BLaER1 treated with 17β-estradiol and CSF1 and Interleukin-3, amounts not matched to agents 10 nM and 100 nM (cell line): ENCODE measurements around the gene AK3.
"Not testable (repeated sequence)": the region's sequence is repeated elsewhere in the genome, so short reads cannot be mapped to it uniquely, and the experiment has no call there.

Experiments
- H3K27ac ChIP-seq, 11 experiments: shearing (Covaris generic); formaldehyde crosslinking; 2 replicates each; pipeline ENCODE4 v1.8.1; 2022
- H3K27me3 ChIP-seq, 11 experiments: shearing (Covaris generic); formaldehyde crosslinking; 2 replicates each; pipeline ENCODE4 v1.8.1; 2022
- H3K36me3 ChIP-seq, 11 experiments: shearing (Covaris generic); formaldehyde crosslinking; 2 replicates each; pipeline ENCODE4 v1.8.1; 2022
- H3K4me1 ChIP-seq, 10 experiments: shearing (Covaris generic); formaldehyde crosslinking; 2 replicates each; pipeline ENCODE4 v1.8.1; 2022
- H3K4me2 ChIP-seq, 11 experiments: shearing (Covaris generic); formaldehyde crosslinking; 2 replicates each; pipeline ENCODE4 v1.8.1; 2022
- H3K4me3 ChIP-seq, 10 experiments: shearing (Covaris generic); formaldehyde crosslinking; 2 replicates each; pipeline ENCODE4 v1.8.1; 2022
- H3K9ac ChIP-seq, 11 experiments: shearing (Covaris generic); formaldehyde crosslinking; 2 replicates each; pipeline ENCODE4 v1.8.1; 2022
- H3K9me3 ChIP-seq, 11 experiments: shearing (Covaris generic); formaldehyde crosslinking; replicated peaks in 1 of 11; 2 replicates each; pipeline ENCODE4 v1.8.1; 2022
- H4K20me1 ChIP-seq, 11 experiments: shearing (Covaris generic); formaldehyde crosslinking; 2 replicates each; pipeline ENCODE4 v1.8.1; 2022
- Cebpa-rat ChIP-seq, 11 experiments: shearing (Covaris generic); IDR thresholded peaks; 2 replicates each; pipeline ENCODE4 v1.8.1; 2022

Gene AK3

DNA sequence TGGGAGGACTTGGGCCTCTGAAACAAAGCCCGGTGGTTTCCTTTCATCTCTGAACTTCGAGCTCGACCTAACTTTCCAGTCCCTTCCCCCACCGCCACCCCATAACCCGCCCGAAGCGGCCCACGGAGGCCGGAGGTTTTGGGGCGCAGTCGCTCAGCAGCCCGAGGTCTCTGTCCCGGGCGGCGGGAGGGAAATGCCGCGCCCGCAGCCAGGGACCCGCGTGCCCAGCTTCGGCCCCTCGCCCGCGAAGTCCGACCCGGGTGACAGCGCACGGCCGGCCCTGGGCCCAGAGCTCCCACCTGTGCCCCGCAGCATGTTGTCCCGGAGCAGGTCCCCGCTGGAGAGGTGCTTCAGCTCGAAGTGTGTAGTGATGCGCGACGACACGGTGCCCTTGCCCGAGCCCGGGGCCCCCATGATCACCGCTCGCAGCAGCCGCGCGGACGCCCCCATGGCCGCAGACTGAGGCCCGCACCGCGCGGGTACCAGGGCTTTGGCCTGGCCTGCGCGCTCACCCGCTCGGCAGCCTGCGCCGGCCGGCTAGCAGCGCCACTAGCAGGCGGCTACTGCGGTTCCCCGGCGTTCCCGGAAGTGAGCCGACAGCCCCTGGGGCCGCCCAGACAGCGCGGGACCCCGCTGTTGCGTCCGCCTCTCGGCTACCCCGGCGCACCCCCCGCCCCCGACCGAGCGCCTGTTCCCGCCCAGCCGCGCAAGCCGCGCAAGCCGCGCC is at the start of gene AK3:
AK3 (minus strand) TSS at position 565 of the 727 bp plus-strand sequence; CDS start at position 450, 115 bp downstream.
- H3K4me3 ChIP-seq, result peak within 1 kb of the TSS; percentile 79 to 95 (median 90)
- peak within 1 kb of the TSS; percentile 75 to 94 (median 87) for H3K27ac ChIP-seq
- peaks cover 0 to 8% (median 0%) of the 10 kb centered on the region in 11 experiments; a peak in 3 of 22 replicates for H3K36me3 ChIP-seq
- no peaks in the 10 kb centered on the region for H3K27me3 ChIP-seq
- H3K9ac ChIP-seq, result peak within 1 kb of the TSS; percentile 88 to 97 (median 92)
- peak within 1 kb of the TSS; percentile 79 to 94 (median 90) for H3K4me2 ChIP-seq
- peaks cover 0 to 21% (median 3%) of the 10 kb centered on the region in 11 experiments; a peak in 9 of 22 replicates for H4K20me1 ChIP-seq
- no peak for TF ChIP-seq Cebpa-rat (IDR thresholded peaks at IDR 0.05)
- peaks cover 15 to 29% (median 23%) of the 10 kb centered on the region in 10 experiments for H3K4me1 ChIP-seq
- no peaks in the 10 kb centered on the region for H3K9me3 ChIP-seq

- Histone ChIP-seq H3K4me1 (peaks cover 3 to 7% (median 6%) of the 10 kb centered on the region in 10 experiments; a peak in 19 of 20 replicates), H3K9me3 (no peaks in the 10 kb centered on the region), H3K4me2 (no peak overlapping the region), H3K9ac (no peak overlapping the region), H3K36me3 (no peaks in the 10 kb centered on the region), H3K4me3 (no peak overlapping the region), H3K27ac (no peak overlapping the region), H4K20me1 (peaks cover 0 to 6% (median 4%) of the 10 kb centered on the region in 11 experiments; a peak in 14 of 22 replicates), H3K27me3 (no peaks in the 10 kb centered on the region)
- TF ChIP-seq Cebpa-rat (IDR thresholded peaks at IDR 0.05), result no peak
Observed at GRCh38 chr9:4788703-4789102, 47.7 kb upstream of the AK3 start.

DNA sequence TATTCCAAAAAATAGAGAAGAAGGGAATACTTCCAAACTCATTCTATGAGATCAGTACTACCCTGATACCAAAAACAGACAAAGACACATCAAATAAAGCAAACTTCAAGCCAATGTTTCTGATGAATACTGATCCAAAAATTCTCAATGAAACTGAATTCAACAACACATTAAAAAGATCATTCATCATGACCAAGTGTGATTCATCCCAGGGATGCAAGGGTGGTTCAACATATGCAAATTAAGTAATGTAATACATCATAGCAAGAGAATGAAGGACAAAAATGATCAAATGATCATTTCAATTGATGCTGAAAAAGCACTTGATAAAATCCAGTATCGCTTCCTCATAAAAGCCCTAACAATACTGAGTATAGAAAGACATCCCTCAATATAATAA is 46.9 kb upstream of the AK3 start:
- no peaks in the 10 kb centered on the region for H3K9me3 ChIP-seq
- H3K4me3 ChIP-seq, result no peak overlapping the region
- no peak overlapping the region for H3K27ac ChIP-seq
- H3K4me2 ChIP-seq, result no peak overlapping the region
- H3K4me1 ChIP-seq, result peaks cover 0 to 5% (median 5%) of the 10 kb centered on the region in 10 experiments; a peak in 10 of 20 replicates
- no peak overlapping the region for H3K9ac ChIP-seq
- no peak for TF ChIP-seq Cebpa-rat (IDR thresholded peaks at IDR 0.05)
- no peaks in the 10 kb centered on the region for H3K36me3 ChIP-seq
- H4K20me1 ChIP-seq, result no peaks in the 10 kb centered on the region
- no peaks in the 10 kb centered on the region for H3K27me3 ChIP-seq

- no peak overlapping the region for H3K9ac ChIP-seq
- H4K20me1 ChIP-seq, result no peaks in the 10 kb centered on the region
- H3K4me2 ChIP-seq, result no peak overlapping the region
- H3K27ac ChIP-seq, result no peak overlapping the region
- no peak for TF ChIP-seq Cebpa-rat (IDR thresholded peaks at IDR 0.05)
- H3K4me1 ChIP-seq, result no peaks in the 10 kb centered on the region
- H3K4me3 ChIP-seq, result no peak overlapping the region
- no peaks in the 10 kb centered on the region for H3K27me3 ChIP-seq
- no peaks in the 10 kb centered on the region for H3K36me3 ChIP-seq
- H3K9me3 ChIP-seq, result 0 out of 22 replicates have a peak, but pooled peaks cover 0 to 2% (median 0%) of the 10 kb centered on the region in 11 experiments
Observed at GRCh38 chr9:4786599-4786998, 45.6 kb upstream of the AK3 start.

DNA sequence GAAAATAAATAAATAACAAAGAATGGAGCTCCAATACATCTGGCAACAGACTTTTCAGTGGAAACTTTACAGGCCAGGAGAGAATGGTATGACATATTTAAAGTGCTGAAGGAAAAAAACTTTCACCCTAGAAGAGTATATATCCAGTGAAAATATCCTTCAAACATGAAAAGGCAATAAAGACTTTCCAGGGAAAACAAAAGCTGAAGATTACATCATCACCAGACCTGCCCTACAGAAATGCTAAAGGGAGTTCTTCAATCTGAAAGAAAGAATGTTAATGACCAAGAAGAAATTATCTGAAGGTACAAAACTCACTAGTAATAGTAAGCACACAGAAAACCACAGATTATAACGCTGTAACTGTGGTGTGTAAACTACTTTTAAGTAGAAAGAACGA is 43.4 kb upstream of the AK3 start:
- Histone ChIP-seq H3K27ac (no peak overlapping the region), H3K36me3 (no peaks in the 10 kb centered on the region), H3K4me2 (no peak overlapping the region), H3K4me3 (no peak overlapping the region), H4K20me1 (no peaks in the 10 kb centered on the region), H3K4me1 (no peaks in the 10 kb centered on the region), H3K9me3 (0 out of 22 replicates have a peak, but pooled peaks cover 0 to 6% (median 0%) of the 10 kb centered on the region in 11 experiments), H3K9ac (no peak overlapping the region), H3K27me3 (no peaks in the 10 kb centered on the region)
- TF ChIP-seq Cebpa-rat (IDR thresholded peaks at IDR 0.05), result no peak

DNA sequence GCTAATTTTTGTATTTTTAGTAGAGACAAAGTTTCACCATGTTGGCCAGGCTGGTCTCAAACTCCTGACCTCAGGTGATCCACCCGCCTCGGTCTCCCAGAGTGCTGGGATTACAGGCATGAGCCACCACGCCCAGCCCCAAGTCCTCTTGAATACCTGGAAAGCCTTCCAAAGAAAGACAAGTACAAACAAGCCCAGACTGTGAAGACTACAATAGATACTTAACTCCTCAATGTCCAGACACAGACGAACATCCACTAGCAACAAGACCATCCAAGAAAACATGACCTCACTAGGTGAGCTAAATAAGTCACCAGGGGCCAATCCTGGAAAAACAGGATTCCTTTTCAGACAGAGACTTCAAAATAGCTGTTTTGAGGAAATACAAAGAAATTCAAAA is 42.2 kb upstream of the AK3 start:
- not testable (repeated sequence) for H3K4me2 ChIP-seq, H3K27ac ChIP-seq, H3K9me3 ChIP-seq, H4K20me1 ChIP-seq, H3K9ac ChIP-seq, H3K4me1 ChIP-seq, H3K36me3 ChIP-seq, H3K27me3 ChIP-seq, H3K4me3 ChIP-seq

DNA sequence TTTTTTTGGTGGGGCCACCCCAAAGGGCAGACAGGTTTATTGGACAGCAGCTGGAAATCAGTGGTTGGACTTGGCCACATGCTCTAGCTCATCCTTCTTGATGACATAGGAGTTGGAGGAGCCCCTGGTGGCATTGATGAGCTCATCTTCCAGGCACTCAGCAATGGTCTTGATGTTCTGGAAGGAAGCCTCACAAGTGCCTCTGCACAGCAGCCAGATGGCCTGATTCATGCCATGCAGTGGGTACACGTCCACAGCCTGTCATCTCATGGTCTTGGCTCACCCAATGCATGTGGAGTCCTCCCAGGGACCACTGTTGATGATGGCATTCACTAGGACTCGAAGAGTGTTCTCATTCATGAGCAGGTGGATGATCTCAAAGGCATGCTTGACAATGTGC is 40.4 kb upstream of the AK3 start:
- no peak overlapping the region for H3K4me2 ChIP-seq
- H3K4me3 ChIP-seq, result no peak overlapping the region
- H3K36me3 ChIP-seq, result no peaks in the 10 kb centered on the region
- H3K9ac ChIP-seq, result no peak overlapping the region
- H3K4me1 ChIP-seq, result no peaks in the 10 kb centered on the region
- TF ChIP-seq Cebpa-rat (IDR thresholded peaks at IDR 0.05), result no peak
- H3K27me3 ChIP-seq, result no peaks in the 10 kb centered on the region
- no peaks in the 10 kb centered on the region for H4K20me1 ChIP-seq
- H3K27ac ChIP-seq, result no peak overlapping the region
- H3K9me3 ChIP-seq, result 0 out of 22 replicates have a peak, but pooled peaks cover 0 to 6% (median 0%) of the 10 kb centered on the region in 11 experiments

DNA sequence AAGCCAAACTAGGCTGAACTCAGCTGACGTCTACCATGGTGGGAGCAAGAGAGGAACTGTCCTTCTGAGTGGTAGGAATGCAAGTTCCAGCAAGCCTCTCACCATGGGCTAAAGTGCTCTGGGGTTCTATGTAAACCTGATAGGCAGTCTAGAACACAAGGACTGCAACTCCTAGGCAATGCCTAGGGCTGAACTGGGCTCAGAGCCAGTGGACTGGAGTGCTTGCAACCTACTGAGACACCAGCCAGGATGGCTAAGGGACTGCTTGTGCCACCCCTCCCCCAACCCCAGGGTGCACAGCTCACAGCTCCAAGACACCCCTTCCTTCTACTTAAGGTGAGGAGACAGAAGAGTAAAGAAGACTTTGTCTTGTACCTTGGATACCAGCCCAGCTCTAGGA is 39.6 kb upstream of the AK3 start:
- Histone ChIP-seq H3K4me3 (no peak overlapping the region), H3K4me1 (no peaks in the 10 kb centered on the region), H4K20me1 (no peaks in the 10 kb centered on the region), H3K4me2 (no peak overlapping the region), H3K27me3 (no peaks in the 10 kb centered on the region), H3K27ac (no peak overlapping the region), H3K9ac (no peak overlapping the region), H3K9me3 (0 out of 22 replicates have a peak, but pooled peaks cover 0 to 6% (median 0%) of the 10 kb centered on the region in 11 experiments), H3K36me3 (no peaks in the 10 kb centered on the region)
- TF ChIP-seq Cebpa-rat (IDR thresholded peaks at IDR 0.05), result no peak

GRCh38 chr9:4774958-4775357 is 34.0 kb upstream of the AK3 start:
- H3K9ac ChIP-seq, H3K4me2 ChIP-seq, H3K9me3 ChIP-seq, H3K27me3 ChIP-seq, H3K4me3 ChIP-seq, H3K36me3 ChIP-seq, H4K20me1 ChIP-seq: not testable (repeated sequence)
- Histone ChIP-seq H3K4me1 (peaks cover 0 to 20% (median 10%) of the 10 kb centered on the region in 10 experiments; a peak in 13 of 20 replicates), H3K27ac (peak overlapping the region in 1 of 11 experiments; percentile 75; a peak in 1 of 22 replicates)

DNA sequence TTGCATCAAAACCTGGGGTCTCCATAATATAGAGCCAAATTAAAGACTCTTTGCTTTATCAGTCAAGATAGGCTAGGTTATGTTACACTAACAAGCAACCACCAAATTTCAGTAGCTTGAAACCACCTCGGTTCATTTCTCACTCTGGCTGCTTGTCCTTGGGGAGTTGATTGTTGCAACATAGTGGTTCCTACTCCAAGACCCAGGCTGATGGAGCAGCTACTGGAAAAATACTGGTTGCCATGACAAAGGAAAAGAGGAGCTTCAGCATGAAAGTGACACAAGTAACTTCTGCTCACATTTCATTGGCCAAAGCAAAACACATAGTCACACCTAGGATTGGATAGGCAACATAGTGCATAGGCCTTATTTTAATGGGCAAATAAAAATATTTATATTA is 33.2 kb upstream of the AK3 start:
- H3K9me3 ChIP-seq, result no peaks in the 10 kb centered on the region
- no peaks in the 10 kb centered on the region for H3K27me3 ChIP-seq
- H3K4me2 ChIP-seq, result peak overlapping the region in 7 of 11 experiments; percentile 4 to 67 (median 43); a peak in 12 of 22 replicates
- no peak overlapping the region for H3K4me3 ChIP-seq
- peak overlapping the region in 1 of 11 experiments; percentile 30; a peak in 1 of 22 replicates for H3K9ac ChIP-seq
- H4K20me1 ChIP-seq, result no peaks in the 10 kb centered on the region
- H3K27ac ChIP-seq, result peak overlapping the region in 5 of 11 experiments; percentile 40 to 75 (median 67); a peak in 9 of 22 replicates
- H3K36me3 ChIP-seq, result no peaks in the 10 kb centered on the region
- TF ChIP-seq Cebpa-rat (IDR thresholded peaks at IDR 0.05), result peak in 8 of 11 experiments; percentile 20 to 65 (median 44); a peak in 9 of 22 replicates
- H3K4me1 ChIP-seq, result peaks cover 0 to 24% (median 11%) of the 10 kb centered on the region in 10 experiments; a peak in 14 of 20 replicates
